Astrocyte of the cerebellum (primary cell): Measurements from ENCODE around the gene AEBP2.

ENCODE experiments used
- DNase-seq: peaks from one replicate; pipeline ENCODE4 v3.0.0-alpha.2; 2011; ENCODE audit warnings: low read depth
- H3K4me3 ChIP-seq: 2 replicates; pipeline ENCODE4 v1.5.1; 2011; ENCODE audit warnings: mild to moderate bottlenecking, low read depth, low read length, moderate library complexity
- CTCF ChIP-seq: IDR thresholded peaks from 2 replicates; pipeline ENCODE4 v1.5.1; 2012; ENCODE audit warnings: low read length, low read depth, moderate library complexity, mild to moderate bottlenecking; ENCODE audit errors: missing control alignments
- in situ Hi-C: cut with HindIII; loops from 2 replicates; pipeline ENCODE4 v1.10.0; 2017; ENCODE audit warnings: low sequenced_read_pairs

The AEBP2 gene

GRCh38 chr12:19544353-19544752, 105.1 kb downstream of the AEBP2 start:
- H3K4me3 ChIP-seq: no peak overlapping the region
- in situ Hi-C loops: no loop called here
- DNase-seq: no peak
- no peak for TF ChIP-seq CTCF

- DNase-seq: no peak
- in situ Hi-C loops: no loop called here
Measured at GRCh38 chr12:19545301-19545700, 106.0 kb downstream of the AEBP2 start.

GRCh38 chr12:19546027-19546426, 106.7 kb downstream of the AEBP2 start:
- in situ Hi-C loops: no loop called here
- DNase-seq: no peak
- no peak for TF ChIP-seq CTCF
- H3K4me3 ChIP-seq: no peak overlapping the region

More at GRCh38 chr12:19545301-19545700, 106.0 kb downstream of the AEBP2 start:
- H3K4me3 ChIP-seq: no peak overlapping the region
- TF ChIP-seq CTCF: no peak

DNA sequence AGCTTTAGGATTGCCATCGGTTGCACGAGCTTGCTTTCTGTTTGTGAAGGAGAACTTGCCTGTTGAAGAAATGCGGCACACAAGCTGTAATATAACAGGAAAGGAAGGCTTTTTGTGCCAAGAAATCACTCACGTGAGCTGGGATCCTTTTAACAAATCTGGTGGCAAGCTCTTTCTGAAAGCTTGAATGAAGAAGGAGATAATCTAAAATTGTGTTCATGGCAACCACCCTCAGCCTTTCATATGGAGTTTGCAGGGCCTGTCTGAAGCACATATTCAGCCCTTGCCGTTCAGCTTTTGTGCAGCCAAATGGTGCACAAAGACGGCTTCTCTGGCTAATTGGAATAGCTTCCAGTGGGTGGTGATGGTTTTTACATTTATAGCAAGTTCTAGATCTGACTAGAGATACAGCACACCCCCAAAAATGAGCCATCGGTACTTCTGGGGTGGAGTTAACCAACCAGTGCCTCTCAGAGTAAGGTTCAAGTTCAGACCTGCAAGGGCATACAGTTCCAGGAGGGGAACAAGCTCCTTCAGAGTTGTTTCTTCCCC, 107.4 kb downstream of the AEBP2 start:
- H3K4me3 ChIP-seq: no peak overlapping the region
- no peak for TF ChIP-seq CTCF
- in situ Hi-C loops: no loop called here
- DNase-seq: no peak

DNA sequence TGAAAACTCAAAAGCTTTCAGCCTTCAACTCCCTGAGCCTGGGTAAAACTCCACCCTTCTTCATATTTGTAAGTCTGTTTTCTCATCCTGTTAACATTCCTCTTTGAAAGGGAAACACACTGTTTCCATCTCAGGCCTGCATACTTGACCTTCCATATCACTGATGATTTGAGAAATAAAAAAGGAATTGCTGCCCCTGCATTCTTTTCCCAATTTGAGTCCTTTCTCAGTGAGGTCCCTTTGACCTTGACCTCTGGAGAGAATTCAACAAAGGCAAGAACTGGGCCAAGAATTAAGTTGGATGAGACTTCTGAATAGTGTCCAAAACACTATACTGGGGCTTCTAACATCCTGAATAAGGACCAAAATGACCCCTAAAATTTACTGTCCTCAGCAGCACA, 108.0 kb downstream of the AEBP2 start:
- no peak overlapping the region for H3K4me3 ChIP-seq
- DNase-seq: no peak
- in situ Hi-C loops: no loop called here
- no peak for TF ChIP-seq CTCF

DNA sequence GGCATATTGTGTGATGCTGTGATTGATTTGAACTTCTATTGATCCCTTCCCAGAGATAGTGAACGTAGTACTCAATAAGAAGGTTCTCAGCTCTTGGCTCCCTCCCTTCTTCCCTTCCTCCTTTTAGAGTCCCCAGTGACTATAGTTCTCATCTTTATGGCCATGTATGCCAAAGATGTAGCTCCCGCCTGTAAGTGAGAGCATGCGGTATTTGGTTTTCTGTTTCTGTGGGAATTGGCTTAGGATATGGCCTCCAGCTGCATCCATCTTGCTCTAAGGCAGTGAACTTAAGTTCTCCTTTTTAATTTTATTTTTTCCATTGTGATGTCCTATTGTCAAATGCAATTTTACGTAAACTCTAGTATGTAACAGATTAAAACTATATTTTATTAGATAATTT, 109.5 kb downstream of the AEBP2 start:
- in situ Hi-C loops: no loop called here

More for the DNA sequence above, 109.5 kb downstream of the AEBP2 start:
- no peak overlapping the region for H3K4me3 ChIP-seq
- no peak for DNase-seq
- TF ChIP-seq CTCF: no peak
